VCaP (cell line): Measurements from ENCODE around the gene CYP2A6.
"Not testable (repeated sequence)": the region's sequence is repeated elsewhere in the genome, so short reads cannot be mapped to it uniquely, and the experiment has no call there.

Experiments used
- H3K27ac ChIP-seq: fragments of 450-650 bp; 2 replicates; pipeline ENCODE4 v1.5.1; 2017
- CTCF ChIP-seq: fragments of 450-650 bp; conservative IDR thresholded peaks from 2 replicates; pipeline ENCODE4 v1.5.1; 2017; ENCODE audit warnings: mild to moderate bottlenecking, moderate library complexity

The CYP2A6 gene

GRCh38 chr19:40836754-40837429 lies 13.4 kb downstream of the CYP2A6 start:
- H3K27ac ChIP-seq: no peak overlapping the region
- no peak for TF ChIP-seq CTCF

- not testable (repeated sequence) for H3K27ac ChIP-seq
Observed at GRCh38 chr19:40833728-40834533, 16.3 kb downstream of the CYP2A6 start.

GRCh38 chr19:40832431-40832790 lies 17.8 kb downstream of the CYP2A6 start:
- peak overlapping the region; percentile 55; the same call in 1 of the 2 replicates for H3K27ac ChIP-seq

- peak overlapping the region; percentile 55 for H3K27ac ChIP-seq
- no peak for TF ChIP-seq CTCF
Observed at GRCh38 chr19:40831502-40832430, 18.5 kb downstream of the CYP2A6 start.

GRCh38 chr19:40830741-40831140 lies 19.5 kb downstream of the CYP2A6 start:
- not testable (repeated sequence) for H3K27ac ChIP-seq

- no peak for TF ChIP-seq CTCF
- H3K27ac ChIP-seq: no peak overlapping the region
Observed at GRCh38 chr19:40829205-40829604, 21.0 kb downstream of the CYP2A6 start.

GRCh38 chr19:40827386-40828247 lies 22.6 kb downstream of the CYP2A6 start:
- TF ChIP-seq CTCF: no peak
- no peak overlapping the region for H3K27ac ChIP-seq

GRCh38 chr19:40826699-40827385 lies 23.4 kb downstream of the CYP2A6 start:
- not testable (repeated sequence) for H3K27ac ChIP-seq

- H3K27ac ChIP-seq: not testable (repeated sequence)
Observed at GRCh38 chr19:40826312-40826698, 23.9 kb downstream of the CYP2A6 start.

GRCh38 chr19:40825460-40826095 lies 24.7 kb downstream of the CYP2A6 start:
- not testable (repeated sequence) for H3K27ac ChIP-seq

- not testable (repeated sequence) for H3K27ac ChIP-seq
Observed at GRCh38 chr19:40824916-40825315, 25.3 kb downstream of the CYP2A6 start.

GRCh38 chr19:40822704-40823553 lies 27.3 kb downstream of the CYP2A6 start:
- not testable (repeated sequence) for H3K27ac ChIP-seq
